CD4-positive, alpha-beta T cell treated with Interleukin-12 subunit alpha and Interleukin-12 subunit beta, for 1 hour (primary cell): ENCODE results near the gene KCNK3.
"Not testable (repeated sequence)": the region's sequence is repeated elsewhere in the genome, so short reads cannot be mapped to it uniquely, and the experiment has no call there.

ENCODE experiments used
- DNase-seq: peaks from one replicate; pipeline ENCODE4 v3.0.0-alpha.2; 2020

The KCNK3 gene

DNA sequence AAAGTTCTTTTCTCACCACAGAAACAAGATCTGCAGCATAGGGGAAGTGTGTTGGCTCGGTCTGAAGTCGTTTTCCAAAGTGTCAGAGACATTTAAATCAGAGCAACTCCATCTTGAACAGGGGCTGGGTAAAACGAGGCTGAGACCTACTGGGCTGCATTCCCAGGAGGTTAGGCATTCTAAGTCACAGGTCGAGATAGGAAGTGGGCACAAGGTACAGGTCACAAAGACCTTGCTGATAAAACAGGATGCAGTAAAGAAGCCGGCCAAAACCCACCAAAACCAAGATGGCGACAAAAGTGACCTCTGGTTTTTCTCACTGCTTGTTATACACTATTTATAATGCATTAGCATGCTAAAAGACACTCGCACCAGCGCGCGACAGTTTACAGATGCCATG lies 68.5 kb downstream of the KCNK3 start:
- DNase-seq: not testable (repeated sequence)

DNA sequence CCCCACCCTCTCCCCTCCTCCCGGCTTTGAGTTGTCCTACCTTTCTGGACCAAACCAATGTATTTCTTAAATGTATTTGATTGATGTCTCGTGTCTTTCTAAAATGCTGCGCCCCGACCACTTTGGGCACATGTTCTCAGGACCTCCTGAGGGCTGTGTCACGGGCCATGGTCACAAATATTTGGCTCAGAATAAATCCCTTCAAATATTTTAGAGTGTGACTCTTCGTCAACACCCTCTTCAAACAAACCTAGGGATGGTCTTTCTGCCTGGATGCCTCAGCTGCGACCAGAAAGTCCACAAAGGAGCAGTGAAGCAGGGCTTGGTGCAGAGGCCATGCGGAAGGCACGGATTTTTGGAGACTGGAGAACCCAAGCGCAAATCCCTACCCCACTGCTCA lies 70.5 kb downstream of the KCNK3 start:
- DNase-seq: no peak

DNA sequence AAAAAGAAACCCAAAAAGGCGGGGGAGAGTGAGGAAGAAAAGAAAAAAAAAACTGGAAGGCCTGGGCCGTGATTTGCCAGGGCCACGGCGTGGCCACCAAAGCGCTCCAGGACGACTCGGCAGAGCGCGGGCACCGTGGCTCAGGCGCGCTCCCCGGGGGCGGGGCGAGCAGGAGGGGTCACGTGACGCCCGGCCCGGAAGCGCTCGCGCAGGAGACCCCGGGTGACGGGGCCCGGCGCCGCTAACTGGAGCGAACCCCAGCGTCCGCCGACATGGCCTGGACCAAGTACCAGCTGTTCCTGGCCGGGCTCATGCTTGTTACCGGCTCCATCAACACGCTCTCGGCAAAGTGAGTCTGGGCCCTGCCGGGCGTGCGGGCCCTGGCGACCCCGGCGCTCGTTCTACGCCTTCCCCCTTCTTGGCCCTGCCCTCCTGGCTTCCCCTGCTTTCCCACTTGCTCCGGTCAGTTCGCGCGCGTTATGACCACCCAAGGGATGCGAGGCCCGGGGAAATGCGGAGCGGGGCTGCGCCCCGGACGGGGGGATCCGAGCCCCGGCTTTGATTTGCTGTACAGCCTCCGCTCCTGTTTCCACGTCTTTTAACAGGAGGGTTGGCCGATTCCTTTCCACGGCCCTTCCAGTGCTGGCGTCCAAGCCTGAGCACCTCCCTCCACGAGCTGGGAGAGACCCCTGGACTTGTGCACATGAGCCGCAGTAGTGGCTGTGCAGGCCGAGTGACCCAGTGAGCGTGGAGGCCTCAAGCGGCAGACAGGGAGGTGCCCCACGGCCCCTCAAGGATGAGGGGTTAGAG lies 71.8 kb downstream of the KCNK3 start, which contains the start of gene SLC35F6:
SLC35F6 (plus strand) TSS at position 207 of the 810 bp plus-strand sequence; CDS start at position 273, 66 bp downstream.
- peak; percentile 86 for DNase-seq

DNA sequence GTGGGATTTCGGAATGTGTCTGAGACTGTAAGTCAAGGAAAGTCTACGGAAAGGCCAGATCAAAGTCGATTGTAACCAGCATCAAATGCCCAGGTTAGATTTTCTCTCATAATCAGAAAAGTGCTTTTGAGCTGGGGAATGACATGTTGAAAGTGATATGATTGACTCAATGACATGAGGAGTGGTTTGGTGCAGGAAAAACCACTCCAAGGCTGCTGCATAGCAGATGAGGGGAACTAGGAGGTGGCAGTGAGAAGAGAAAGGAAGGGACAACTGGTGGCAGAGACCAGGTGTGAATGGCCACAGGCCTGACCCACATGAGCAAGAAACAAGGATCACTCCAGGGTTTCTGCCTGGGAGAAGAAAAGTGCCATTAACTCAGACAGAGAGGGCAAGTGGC lies 72.4 kb downstream of the KCNK3 start:
- no peak for DNase-seq

DNA sequence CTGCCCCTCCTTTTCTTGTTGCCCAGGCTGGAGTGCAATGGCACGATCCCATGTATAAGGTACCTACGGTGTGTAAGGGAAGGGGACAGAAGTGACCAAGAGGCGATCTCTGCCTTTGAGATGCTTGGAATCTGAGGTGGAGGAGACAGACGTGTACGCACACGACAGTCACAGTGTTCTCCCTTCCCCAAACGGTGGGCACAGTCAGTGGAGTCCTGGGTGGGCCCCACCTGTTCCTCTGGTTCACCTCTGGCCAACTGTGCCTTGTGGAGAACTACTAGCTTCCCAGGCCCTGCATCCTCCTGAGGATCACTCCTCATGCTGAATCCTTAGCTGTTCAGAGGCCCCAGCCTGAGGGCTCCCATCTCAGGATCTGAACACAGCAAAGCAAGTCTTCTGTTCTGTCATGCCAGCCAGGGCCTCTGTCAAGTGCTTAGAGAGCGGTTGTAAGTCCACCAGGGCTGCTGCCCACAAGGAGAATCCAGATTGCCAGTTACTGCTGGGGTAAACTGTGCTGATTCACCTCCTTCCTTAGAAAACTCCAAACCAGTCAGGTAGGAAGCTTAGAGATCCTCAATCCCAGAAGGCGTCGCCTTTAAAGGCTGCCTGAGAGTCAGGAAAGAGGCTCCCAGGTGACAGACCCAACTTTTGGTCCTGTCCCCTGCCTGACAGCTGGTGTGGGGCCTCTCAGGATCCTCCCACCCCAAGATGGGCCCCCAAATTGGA lies 73.1 kb downstream of the KCNK3 start:
- DNase-seq: no peak

DNA sequence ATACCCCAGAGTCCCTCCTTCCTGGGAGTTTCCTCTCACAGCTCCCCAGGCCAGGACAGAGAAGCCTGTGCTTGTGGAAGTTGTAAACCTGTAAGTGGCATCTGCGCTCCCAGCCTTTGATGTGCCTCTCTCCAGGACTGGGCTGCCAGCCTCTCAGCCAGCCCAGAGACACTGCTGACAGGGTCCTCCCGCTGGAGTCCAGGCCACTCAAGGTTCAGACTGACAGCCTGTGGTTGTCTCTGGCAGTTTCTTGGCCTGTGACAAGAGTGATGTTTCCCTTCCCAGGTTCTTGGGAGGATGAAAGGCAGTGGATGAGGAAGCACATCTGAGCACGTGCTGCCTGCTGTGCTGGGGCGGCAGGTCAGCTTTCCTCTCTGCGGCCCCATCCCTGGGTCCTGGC lies 74.6 kb downstream of the KCNK3 start:
- DNase-seq: no peak

DNA sequence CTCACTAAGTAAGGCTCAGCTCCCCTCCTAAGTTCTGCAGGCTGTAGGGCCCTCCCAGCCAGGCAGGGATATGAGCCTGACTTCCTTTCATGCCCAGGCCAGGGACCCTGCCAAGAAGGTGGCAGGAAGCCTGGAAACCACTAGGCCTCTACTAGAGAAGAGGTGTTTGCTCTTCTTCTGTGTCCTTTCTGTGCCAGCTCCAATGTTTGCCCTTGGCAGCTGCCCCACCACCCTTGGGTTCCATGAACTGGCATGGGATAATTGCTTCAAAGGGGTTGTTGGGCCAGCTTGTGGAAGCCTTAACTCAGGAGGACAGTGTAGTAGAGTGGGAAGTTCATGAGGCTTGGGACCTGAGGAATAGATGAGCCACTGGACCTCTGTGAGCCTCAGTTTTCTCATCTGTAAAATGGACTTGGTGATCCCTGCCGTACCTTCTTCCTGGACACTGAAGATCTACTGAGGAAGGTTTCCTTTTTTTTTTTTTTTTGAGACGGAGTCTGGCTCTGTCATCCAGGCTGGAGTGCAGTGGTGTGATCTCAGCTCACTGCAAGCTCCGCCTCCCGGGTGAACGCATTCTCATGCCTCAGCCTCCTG lies 75.5 kb downstream of the KCNK3 start:
- no peak for DNase-seq

DNA sequence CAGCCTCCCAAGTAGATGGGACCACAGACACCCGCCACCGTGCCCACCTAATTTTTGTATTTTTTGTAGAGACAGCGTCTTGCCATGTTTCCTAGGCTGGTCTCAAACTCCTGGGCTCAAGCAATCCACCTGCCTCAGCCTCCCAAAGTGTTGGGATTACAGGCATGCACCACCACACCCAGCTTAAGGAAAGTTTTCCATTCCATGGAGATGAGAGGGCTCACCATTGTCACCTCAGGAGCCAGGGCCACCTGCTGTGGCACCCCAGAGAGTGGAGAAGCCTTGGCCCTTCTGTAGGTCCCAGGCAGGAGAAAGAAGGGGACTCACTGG lies 76.2 kb downstream of the KCNK3 start:
- DNase-seq: no peak

DNA sequence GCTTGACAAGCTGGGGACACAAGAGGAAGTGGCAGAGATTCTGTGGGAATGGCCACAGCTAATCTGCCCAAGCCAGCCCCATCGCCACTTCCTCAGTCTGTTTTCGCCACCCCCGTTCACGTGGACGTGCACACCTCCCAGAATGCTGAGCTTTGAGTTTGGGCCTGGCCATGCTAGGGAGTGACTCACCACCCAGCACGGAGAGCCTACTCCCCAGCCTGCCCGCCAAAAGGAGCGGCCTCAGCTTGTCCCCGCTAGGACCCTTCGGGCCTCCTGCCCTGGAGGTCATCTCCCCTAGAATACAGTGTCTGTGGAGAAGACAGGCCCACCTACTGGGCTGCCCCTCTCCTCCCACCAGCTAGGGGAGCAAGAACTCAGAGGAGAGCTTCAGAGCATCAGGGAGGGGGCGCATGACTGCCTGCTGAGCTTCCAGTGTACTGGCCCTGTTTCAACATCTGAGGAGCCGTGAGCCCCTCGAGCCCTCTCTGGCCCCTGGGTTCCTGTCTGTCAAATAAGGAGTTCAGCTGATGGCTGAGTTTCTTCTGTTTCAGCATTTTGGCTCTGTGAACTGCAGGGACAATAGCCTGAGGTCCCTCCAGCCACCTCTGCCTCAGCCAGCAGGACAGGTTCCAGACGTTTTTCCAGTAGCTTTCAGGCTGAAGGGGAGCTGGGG lies 76.7 kb downstream of the KCNK3 start:
- peak; percentile 38 for DNase-seq

DNA sequence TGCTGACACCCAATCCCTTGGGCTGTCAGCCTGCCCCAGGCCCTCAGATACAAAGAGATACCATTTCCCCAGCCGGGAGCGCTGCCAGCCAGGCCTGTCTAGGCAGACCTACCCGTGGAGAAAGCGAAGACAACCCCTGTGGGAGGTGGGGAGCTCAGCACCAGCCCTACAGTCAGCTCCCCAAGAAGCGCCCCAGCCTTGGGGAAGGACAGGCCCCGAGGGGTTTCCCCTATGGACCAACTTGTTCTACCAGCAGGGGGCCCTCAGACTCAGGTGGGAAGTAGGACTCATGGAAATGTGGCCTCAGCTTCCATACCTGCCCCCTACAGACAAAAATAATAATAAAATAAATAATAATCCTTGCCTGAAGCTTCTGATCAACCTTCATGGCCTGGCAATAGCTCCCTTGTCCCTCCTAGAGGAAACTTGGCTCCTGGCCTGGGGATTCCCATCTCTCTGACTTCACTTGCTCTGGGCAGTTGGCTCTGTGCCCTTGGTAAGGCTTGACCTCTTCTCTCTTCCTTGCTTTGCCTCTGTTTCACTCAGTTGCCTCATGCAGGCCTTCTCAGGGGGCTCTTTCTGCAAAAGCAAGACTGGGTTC lies 78.6 kb downstream of the KCNK3 start:
- peak; percentile 19 for DNase-seq

DNA sequence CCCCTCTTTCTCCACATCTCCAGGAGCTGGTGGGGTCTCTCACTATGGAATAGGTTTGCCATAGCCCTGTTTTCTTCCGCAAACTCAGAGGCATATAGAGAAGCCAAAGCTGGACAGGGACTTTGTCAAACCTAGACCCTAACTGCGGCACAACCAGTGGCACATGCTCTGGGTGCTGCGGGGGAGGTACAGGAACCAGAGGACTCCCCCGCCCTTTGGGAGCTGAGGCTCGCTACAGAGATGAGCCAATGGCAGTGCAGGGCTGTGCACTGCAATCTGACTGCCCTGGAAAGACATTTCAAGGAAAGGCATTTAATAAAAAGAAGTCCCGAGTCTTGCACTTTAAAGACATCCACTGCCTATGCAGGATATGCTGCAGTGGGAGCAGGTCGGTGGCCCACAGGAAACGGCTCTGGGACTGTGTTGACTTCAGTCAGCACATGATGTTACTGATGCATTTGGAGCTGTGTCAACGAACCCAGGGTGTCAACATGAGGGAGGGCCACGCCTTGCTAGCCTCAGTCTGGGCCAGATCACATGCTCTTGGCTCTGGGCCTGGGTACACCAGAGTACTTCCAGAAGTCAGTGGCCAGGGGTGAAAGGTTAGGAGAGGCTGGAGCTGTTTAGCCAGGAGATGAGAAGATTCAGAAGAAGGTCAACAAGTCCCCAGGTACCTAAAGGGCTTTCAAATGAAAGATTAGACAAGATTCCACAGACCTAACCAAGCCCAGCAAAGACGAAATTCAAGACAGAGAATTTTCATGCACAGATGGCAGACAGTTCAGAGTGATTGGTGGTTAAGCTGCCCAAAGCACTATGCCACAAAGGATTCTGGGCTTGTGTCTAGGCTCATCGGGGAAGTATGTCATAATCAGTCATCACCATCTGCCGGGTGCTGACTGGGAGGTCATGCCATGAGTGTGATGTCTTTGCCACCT lies 79.8 kb downstream of the KCNK3 start:
- peak; percentile 24 for DNase-seq

DNA sequence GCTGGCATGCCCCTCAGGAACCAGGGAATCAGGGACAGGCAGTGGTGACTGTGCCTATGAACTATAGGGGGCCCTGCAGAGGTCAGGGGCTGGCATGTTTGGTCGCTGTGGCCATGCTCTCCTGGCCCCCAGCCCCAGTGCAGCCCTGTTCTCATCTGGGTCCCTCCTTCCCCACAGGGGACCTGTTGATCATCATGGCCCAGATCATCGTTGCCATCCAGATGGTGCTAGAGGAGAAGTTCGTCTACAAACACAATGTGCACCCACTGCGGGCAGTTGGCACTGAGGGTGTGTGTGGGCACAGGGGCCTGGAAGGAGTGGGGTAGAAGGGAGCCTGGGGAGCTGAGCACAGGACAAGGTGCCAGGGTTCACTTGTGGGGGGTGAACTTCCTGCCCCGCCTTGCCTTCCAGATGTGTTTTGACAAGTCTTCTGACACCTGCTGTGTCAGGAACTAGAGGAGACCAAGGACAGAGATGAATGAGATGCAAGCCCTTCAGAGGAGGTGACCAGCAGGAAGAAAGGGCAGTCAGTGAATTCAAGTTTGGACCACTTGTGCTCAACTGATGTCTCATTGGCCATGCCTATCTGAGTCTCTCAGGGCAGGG lies 83.8 kb downstream of the KCNK3 start:
- DNase-seq: no peak

DNA sequence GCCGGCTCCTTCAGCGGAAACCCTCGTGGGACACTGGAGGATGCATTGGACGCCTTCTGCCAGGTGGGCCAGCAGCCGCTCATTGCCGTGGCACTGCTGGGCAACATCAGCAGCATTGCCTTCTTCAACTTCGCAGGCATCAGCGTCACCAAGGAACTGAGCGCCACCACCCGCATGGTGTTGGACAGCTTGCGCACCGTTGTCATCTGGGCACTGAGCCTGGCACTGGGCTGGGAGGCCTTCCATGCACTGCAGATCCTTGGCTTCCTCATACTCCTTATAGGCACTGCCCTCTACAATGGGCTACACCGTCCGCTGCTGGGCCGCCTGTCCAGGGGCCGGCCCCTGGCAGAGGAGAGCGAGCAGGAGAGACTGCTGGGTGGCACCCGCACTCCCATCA lies 85.6 kb downstream of the KCNK3 start:
- no peak for DNase-seq

DNA sequence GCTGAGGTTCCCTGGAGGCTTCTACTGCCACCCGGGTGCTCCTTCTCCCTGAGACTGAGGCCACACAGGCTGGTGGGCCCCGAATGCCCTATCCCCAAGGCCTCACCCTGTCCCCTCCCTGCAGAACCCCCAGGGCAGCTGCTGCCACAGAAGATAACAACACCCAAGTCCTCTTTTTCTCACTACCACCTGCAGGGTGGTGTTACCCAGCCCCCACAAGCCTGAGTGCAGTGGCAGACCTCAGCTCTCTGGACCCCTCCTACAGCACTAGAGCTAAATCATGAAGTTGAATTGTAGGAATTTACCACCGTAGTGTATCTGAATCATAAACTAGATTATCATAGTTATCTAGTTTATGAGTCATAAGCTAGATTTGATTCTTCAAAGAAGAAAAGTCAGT lies 86.0 kb downstream of the KCNK3 start:
- no peak for DNase-seq

DNA sequence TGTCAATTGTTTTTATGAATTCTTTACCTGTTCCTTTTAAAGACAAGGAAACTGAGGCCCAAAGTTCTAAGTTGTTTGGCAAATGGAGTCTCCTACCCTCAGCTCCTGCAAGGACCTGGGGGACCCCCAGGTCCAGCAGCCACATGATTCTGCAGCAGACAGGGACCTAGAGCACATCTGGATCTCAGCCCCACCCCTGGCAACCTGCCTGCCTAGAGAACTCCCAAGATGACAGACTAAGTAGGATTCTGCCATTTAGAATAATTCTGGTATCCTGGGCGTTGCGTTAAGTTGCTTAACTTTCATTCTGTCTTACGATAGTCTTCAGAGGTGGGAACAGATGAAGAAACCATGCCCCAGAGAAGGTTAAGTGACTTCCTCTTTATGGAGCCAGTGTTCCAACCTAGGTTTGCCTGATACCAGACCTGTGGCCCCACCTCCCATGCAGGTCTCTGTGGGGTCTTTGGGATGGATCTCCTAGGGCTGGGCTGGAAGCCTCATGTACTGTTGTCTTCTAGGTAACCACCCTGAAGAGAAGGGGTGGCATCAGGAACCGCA lies 87.8 kb downstream of the KCNK3 start:
- no peak for DNase-seq
